Measurements from ENCODE around the gene GPAT2.
"Not testable (repeated sequence)": the region's sequence is repeated elsewhere in the genome, so short reads cannot be mapped to it uniquely, and the experiment has no call there.

GPAT2 gene

DNA sequence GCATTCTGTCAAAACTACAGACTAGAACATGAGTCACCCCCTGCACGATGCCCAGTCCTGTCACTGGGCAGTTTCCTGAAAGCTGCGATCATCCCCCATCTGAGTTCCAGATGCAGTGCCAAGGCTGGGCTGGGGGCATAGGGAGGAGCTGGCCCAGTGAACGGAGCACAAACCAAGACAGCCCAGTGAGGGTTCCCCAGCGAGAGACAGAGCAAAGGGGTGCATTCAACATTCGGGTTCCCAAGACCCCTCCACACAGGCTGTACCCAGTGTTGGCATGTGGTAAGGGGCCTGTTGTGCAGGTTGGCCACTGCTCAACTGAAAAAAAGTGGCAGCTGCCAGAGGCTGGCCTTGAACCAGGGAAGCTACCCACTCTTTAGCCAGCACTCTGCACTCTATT, 35.6 kb upstream of the GPAT2 start:
- H4K20me1 ChIP-seq (ENCODE audit: insufficient read depth, low read length); H2AFZ ChIP-seq (ENCODE audit: low read length); H3K9me3 ChIP-seq (ENCODE audit: low read length); H3K4me1 ChIP-seq (ENCODE audit: insufficient read depth, low read length, severe bottlenecking); H3K9ac ChIP-seq (ENCODE audit: low read length); H3K4me3 ChIP-seq (ENCODE audit: low read depth, low read length, poor library complexity, severe bottlenecking); H3K4me2 ChIP-seq (ENCODE audit: low read length); H3K79me2 ChIP-seq (ENCODE audit: insufficient read depth, low read length); H3K27ac ChIP-seq (ENCODE audit: low read depth, low read length, poor library complexity, severe bottlenecking); H3K27me3 ChIP-seq (ENCODE audit: insufficient read depth, low read length); H3F3A ChIP-seq (ENCODE audit: insufficient read depth, low read length); H3K36me3 ChIP-seq (ENCODE audit: insufficient read depth, low read length); H3K9me2 ChIP-seq (ENCODE audit: low read depth, low read length): not testable (repeated sequence)

DNA sequence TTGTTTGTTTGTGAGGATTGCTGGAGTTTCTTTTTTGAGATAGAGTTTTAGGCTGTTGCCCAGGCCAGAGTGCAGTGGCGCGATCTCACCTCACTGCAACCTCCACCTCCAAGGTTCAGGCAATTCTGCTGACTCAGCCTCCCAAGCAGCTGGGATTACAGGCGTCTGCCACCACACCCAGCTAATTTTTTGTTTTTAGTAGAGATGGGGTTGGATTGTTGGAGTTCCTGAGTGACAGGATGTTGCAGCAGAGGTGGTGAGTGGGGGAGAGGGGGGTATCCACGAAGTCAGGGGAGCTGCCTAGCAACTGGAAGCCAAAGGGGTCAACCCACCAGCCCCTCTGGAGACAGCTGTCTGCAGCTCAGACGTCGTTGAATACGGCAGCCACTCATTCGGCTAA, 35.2 kb upstream of the GPAT2 start:
- not testable (repeated sequence) for H3K27me3 ChIP-seq (ENCODE audit: insufficient read depth, low read length); H3K9me2 ChIP-seq (ENCODE audit: low read depth, low read length); H3K9me3 ChIP-seq (ENCODE audit: low read length); H3K4me3 ChIP-seq (ENCODE audit: low read depth, low read length, poor library complexity, severe bottlenecking); H3K79me2 ChIP-seq (ENCODE audit: insufficient read depth, low read length); H4K20me1 ChIP-seq (ENCODE audit: insufficient read depth, low read length); H3F3A ChIP-seq (ENCODE audit: insufficient read depth, low read length); H3K4me2 ChIP-seq (ENCODE audit: low read length); H3K27ac ChIP-seq (ENCODE audit: low read depth, low read length, poor library complexity, severe bottlenecking); H3K9ac ChIP-seq (ENCODE audit: low read length); H2AFZ ChIP-seq (ENCODE audit: low read length); H3K4me1 ChIP-seq (ENCODE audit: insufficient read depth, low read length, severe bottlenecking); H3K36me3 ChIP-seq (ENCODE audit: insufficient read depth, low read length)

DNA sequence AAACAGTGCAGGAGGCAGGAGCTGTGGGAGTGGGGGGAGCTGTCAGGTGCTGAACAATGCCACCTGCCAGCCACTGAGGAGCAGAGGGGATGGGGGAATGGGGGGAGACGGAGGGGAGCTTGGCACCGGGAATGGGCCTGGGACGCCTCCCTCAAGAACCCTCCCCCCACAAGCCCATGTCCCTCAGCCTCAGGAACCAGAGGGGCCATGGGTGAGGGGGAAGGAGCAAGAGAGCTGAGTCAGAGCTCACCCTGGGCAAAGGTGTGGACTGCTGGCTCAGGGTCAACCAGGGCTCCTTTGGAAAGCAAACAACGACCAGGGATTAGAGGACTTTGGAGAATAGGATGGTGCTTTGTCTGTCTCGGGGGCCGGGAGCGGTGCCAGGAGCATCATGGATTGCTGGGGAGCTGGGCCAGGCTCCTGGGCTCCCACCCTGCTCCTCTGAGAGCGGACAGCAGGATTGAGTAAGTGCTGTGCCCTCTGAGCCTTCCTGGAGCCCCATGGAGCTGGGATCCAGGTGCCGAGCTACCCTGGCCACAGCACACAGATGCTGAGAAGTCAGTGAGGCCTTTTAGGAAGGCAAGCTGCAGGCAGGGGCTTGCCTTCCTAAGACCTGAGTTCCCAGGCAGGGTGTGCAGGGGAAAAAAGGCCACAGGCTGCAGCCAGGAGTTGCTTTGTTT, 33.3 kb upstream of the GPAT2 start:
- H3K4me2 ChIP-seq (ENCODE audit: low read length); H3K27me3 ChIP-seq (ENCODE audit: insufficient read depth, low read length); H3K9me3 ChIP-seq (ENCODE audit: low read length); H3K79me2 ChIP-seq (ENCODE audit: insufficient read depth, low read length); H3K9ac ChIP-seq (ENCODE audit: low read length); H2AFZ ChIP-seq (ENCODE audit: low read length); H3K36me3 ChIP-seq (ENCODE audit: insufficient read depth, low read length); H3K4me3 ChIP-seq (ENCODE audit: low read depth, low read length, poor library complexity, severe bottlenecking); H3K27ac ChIP-seq (ENCODE audit: low read depth, low read length, poor library complexity, severe bottlenecking); H3K9me2 ChIP-seq (ENCODE audit: low read depth, low read length); H4K20me1 ChIP-seq (ENCODE audit: insufficient read depth, low read length); H3F3A ChIP-seq (ENCODE audit: insufficient read depth, low read length); H3K4me1 ChIP-seq (ENCODE audit: insufficient read depth, low read length, severe bottlenecking): not testable (repeated sequence)

DNA sequence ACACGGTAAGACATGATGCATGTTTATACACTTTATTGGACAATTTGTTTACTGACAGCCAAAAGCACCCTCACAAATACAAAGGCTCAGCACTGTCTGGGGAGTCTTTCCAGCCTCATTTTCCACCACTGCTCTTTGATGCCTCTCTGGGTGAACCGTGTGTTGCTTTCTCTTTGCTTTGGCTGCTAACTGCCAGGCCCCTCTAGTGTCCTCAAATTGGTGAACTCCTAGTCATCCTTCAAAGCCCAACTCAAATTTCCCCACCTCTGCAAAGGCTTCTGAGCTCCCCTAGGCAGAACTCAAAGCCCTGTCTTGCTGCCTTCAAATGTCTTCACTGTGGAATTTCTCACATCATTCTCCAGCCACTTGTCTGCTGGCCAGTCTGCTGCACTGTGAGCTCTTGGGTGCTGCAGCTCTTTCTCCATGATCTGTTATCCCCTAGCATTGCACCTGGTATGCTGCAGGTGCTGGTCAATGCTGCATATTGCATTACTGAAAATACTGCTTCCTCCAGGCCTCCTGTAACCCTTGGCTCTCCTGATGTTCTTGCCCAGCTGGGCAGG, 32.5 kb upstream of the GPAT2 start:
- H3K4me1 ChIP-seq (ENCODE audit: insufficient read depth, low read length, severe bottlenecking); H3K9ac ChIP-seq (ENCODE audit: low read length); H2AFZ ChIP-seq (ENCODE audit: low read length); H3K27ac ChIP-seq (ENCODE audit: low read depth, low read length, poor library complexity, severe bottlenecking); H3K36me3 ChIP-seq (ENCODE audit: insufficient read depth, low read length); H3K4me2 ChIP-seq (ENCODE audit: low read length); H3K4me3 ChIP-seq (ENCODE audit: low read depth, low read length, poor library complexity, severe bottlenecking); H3K79me2 ChIP-seq (ENCODE audit: insufficient read depth, low read length); H3K9me2 ChIP-seq (ENCODE audit: low read depth, low read length); H3K27me3 ChIP-seq (ENCODE audit: insufficient read depth, low read length); H3F3A ChIP-seq (ENCODE audit: insufficient read depth, low read length); H4K20me1 ChIP-seq (ENCODE audit: insufficient read depth, low read length); H3K9me3 ChIP-seq (ENCODE audit: low read length): not testable (repeated sequence)

DNA sequence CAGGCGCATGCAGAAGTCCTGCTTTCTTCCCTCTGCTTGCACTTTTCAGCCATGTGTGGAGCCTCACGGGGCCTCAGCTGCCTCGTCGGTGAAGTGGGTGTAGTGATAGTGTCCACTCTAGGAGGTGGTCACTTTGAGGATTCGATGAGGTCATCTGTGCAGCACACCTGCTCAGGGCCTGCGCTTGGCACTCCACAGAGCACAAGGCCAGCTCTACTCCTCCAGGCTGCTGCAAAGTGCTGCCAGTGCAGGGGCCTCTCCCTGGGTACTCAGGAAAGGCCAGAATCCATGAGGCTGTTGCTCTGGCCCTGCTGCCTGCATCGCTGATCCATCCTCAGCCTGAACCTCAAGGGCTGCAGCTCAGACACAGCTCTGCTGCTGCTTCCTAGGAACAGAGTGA, 31.8 kb upstream of the GPAT2 start:
- not testable (repeated sequence) for H3K9me2 ChIP-seq (ENCODE audit: low read depth, low read length); H3F3A ChIP-seq (ENCODE audit: insufficient read depth, low read length); H3K36me3 ChIP-seq (ENCODE audit: insufficient read depth, low read length); H2AFZ ChIP-seq (ENCODE audit: low read length); H3K79me2 ChIP-seq (ENCODE audit: insufficient read depth, low read length); H3K9me3 ChIP-seq (ENCODE audit: low read length); H3K9ac ChIP-seq (ENCODE audit: low read length); H3K4me2 ChIP-seq (ENCODE audit: low read length); H3K4me1 ChIP-seq (ENCODE audit: insufficient read depth, low read length, severe bottlenecking); H3K27ac ChIP-seq (ENCODE audit: low read depth, low read length, poor library complexity, severe bottlenecking); H3K27me3 ChIP-seq (ENCODE audit: insufficient read depth, low read length); H3K4me3 ChIP-seq (ENCODE audit: low read depth, low read length, poor library complexity, severe bottlenecking); H4K20me1 ChIP-seq (ENCODE audit: insufficient read depth, low read length)

DNA sequence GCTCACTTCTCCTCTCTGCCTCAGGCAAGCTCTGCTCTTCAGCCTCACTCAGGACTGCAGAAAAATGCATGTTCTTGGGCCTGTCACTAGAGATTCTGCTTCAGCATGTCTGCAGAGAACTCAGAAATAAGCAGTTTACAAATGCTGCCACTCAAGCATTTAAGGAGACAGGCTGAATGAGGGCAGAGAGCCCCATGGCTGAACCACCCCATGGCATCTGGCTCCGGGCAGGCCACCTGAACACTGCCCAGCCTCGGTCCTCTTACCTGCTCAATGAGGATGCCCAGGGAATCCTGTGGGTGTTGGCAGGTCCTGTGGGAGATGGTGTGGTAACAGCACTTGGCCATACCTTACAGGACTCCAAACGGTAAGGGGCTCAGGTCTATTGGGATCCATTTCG, 31.2 kb upstream of the GPAT2 start:
- H3K4me3 ChIP-seq (ENCODE audit: low read depth, low read length, poor library complexity, severe bottlenecking); H3K9ac ChIP-seq (ENCODE audit: low read length); H3K9me3 ChIP-seq (ENCODE audit: low read length); H3K36me3 ChIP-seq (ENCODE audit: insufficient read depth, low read length); H3K79me2 ChIP-seq (ENCODE audit: insufficient read depth, low read length); H2AFZ ChIP-seq (ENCODE audit: low read length); H3F3A ChIP-seq (ENCODE audit: insufficient read depth, low read length); H3K4me2 ChIP-seq (ENCODE audit: low read length); H3K27ac ChIP-seq (ENCODE audit: low read depth, low read length, poor library complexity, severe bottlenecking); H3K9me2 ChIP-seq (ENCODE audit: low read depth, low read length); H4K20me1 ChIP-seq (ENCODE audit: insufficient read depth, low read length); H3K27me3 ChIP-seq (ENCODE audit: insufficient read depth, low read length); H3K4me1 ChIP-seq (ENCODE audit: insufficient read depth, low read length, severe bottlenecking): not testable (repeated sequence)

Measured in OCI-LY1 (cell line).